NCI-H82 (cell line): ENCODE results near the gene GKN1.

Experiments used
- DNase-seq: peaks from one replicate; lab custom pipeline; 2025; lab: John Stamatoyannopoulos, UW

Gene GKN1

GRCh38 chr2:68959001-68959400, 15.4 kb upstream of the GKN1 start:
- DNase-seq = no peak

GRCh38 chr2:68961380-68961779, 13.1 kb upstream of the GKN1 start:
- DNase-seq = no peak

- no peak for DNase-seq
These were observed 10.2 kb upstream of the GKN1 start for GRCh38 chr2:68964282-68964681.

- DNase-seq = no peak
These were observed 6.2 kb upstream of the GKN1 start for GRCh38 chr2:68968221-68968620.

- no peak for DNase-seq
These were observed 4.5 kb upstream of the GKN1 start for GRCh38 chr2:68969736-68970490.

- DNase-seq = no peak
These were observed 3.7 kb upstream of the GKN1 start for GRCh38 chr2:68970566-68971265.

- DNase-seq = no peak
These were observed 2.7 kb upstream of the GKN1 start for GRCh38 chr2:68971591-68972231.

- no peak for DNase-seq
These were observed 670 bp downstream of the GKN1 start for GRCh38 chr2:68974946-68975665.

GRCh38 chr2:68975844-68976243, 1.4 kb downstream of the GKN1 start:
- no peak for DNase-seq

GRCh38 chr2:68977453-68977852, 3.0 kb downstream of the GKN1 start:
- no peak for DNase-seq

- DNase-seq = no peak
These were observed 3.7 kb downstream of the GKN1 start for GRCh38 chr2:68978098-68978497.

- DNase-seq = no peak
These were observed 6.5 kb downstream of the GKN1 start for GRCh38 chr2:68980956-68981355.

GRCh38 chr2:68987021-68987503, 12.6 kb downstream of the GKN1 start:
- no peak for DNase-seq

GRCh38 chr2:68989035-68989434, 14.6 kb downstream of the GKN1 start:
- no peak for DNase-seq

GRCh38 chr2:68992341-68992740, 17.9 kb downstream of the GKN1 start:
- DNase-seq = no peak

- no peak for DNase-seq
These were observed 18.5 kb downstream of the GKN1 start for GRCh38 chr2:68992933-68993332.

GRCh38 chr2:68993660-68994059, 19.2 kb downstream of the GKN1 start:
- no peak for DNase-seq

GRCh38 chr2:68994864-68995263, 20.4 kb downstream of the GKN1 start:
- DNase-seq = no peak

- DNase-seq = no peak
These were observed 21.5 kb downstream of the GKN1 start for GRCh38 chr2:68995916-68996315.

GRCh38 chr2:68997401-68997800, 23.0 kb downstream of the GKN1 start:
- DNase-seq = no peak

GRCh38 chr2:69001879-69002278, 27.4 kb downstream of the GKN1 start:
- DNase-seq = no peak

GRCh38 chr2:69003731-69004130, 29.3 kb downstream of the GKN1 start:
- DNase-seq = no peak
